K562 (cell line): ENCODE results near the gene PTPRF. TPM values are rescaled to one million over a fixed set of nuclear protein-coding genes. Genes with fewer than 3 reads are reported as not detected.

Experiments used
- CTBP1 ChIP-seq: fragments of 450-650 bp; IDR thresholded peaks from 2 replicates; pipeline ENCODE4 v1.6.1; 2016; ENCODE audit warnings: borderline replicate concordance
- HIVEP1 ChIP-seq: fragments of 250-450 bp; sonication (Bioruptor Pico); IDR thresholded peaks from 2 replicates; pipeline ENCODE4 v1.4.0; 2020; ENCODE audit warnings: mild to moderate bottlenecking
- MYBL2 ChIP-seq, 2 experiments: fragments of 450-650 bp in 1 of 2; sonication (generic) in 1 of 2; formaldehyde crosslinking in 1 of 2; IDR thresholded peaks; 2 replicates each; pipeline versions ENCODE4 v1.6.1 to v1.8.1; 2017 to 2022; ENCODE audit warnings: borderline replicate concordance in 1 of 2, inconsistent platforms in 1 of 2, low read depth in 1 of 2, mild to moderate bottlenecking in 1 of 2, missing genetic modification reagents in 1 of 2, moderate library complexity in 1 of 2
- NCOR1 ChIP-seq: fragments of 450-650 bp; IDR thresholded peaks from 2 replicates; pipeline ENCODE4 v1.6.1; 2016; ENCODE audit warnings: mild to moderate bottlenecking, moderate library complexity
- NR1H2 ChIP-seq: sonication (generic); formaldehyde crosslinking; IDR thresholded peaks from 2 replicates; pipeline ENCODE4 v1.4.0; 2020; ENCODE audit warnings: mild to moderate bottlenecking, missing genetic modification reagents
- OTX1 ChIP-seq: fragments of 450-650 bp; formaldehyde crosslinking; IDR thresholded peaks from 2 replicates; pipeline ENCODE4 v1.4.0; 2022; ENCODE audit warnings: mild to moderate bottlenecking
- PRMT5 ChIP-seq: sonication (generic); formaldehyde crosslinking; IDR thresholded peaks from 2 replicates; pipeline ENCODE4 v1.5.0; 2020; ENCODE audit warnings: missing genetic modification reagents
- RAD21 ChIP-seq, 2 experiments: fragments of 250-450 bp in 1 of 2; fragments of 450-650 bp in 1 of 2; sonication (Bioruptor Pico) in 1 of 2; formaldehyde crosslinking in 1 of 2; IDR thresholded peaks in 1 of 2; conservative IDR thresholded peaks in 1 of 2; 2 replicates each; pipeline versions ENCODE4 v1.4.0 to v1.8.0; 2020 to 2022; ENCODE audit warnings: mild to moderate bottlenecking in 2 of 2, moderate library complexity in 1 of 2
- SRSF9 ChIP-seq: fragments of 200-400 bp; formaldehyde crosslinking; IDR thresholded peaks from 2 replicates; pipeline ENCODE4 v1.6.1; 2017; ENCODE audit warnings: low read depth, low read length, borderline replicate concordance
- TSC22D4 ChIP-seq: fragments of 450-650 bp; IDR thresholded peaks from 2 replicates; pipeline ENCODE4 v1.6.1; 2016; ENCODE audit warnings: missing genetic modification characterization, missing biosample characterization, control low read depth
- ZNF584 ChIP-seq: fragments of 200-800 bp; sonication (Bioruptor generic); IDR thresholded peaks from 2 replicates; pipeline ENCODE4 v1.6.1; 2016; ENCODE audit warnings: low read depth, mild to moderate bottlenecking, missing genetic modification characterization, missing compliant biosample characterization
- ZNF717 ChIP-seq: fragments of 250-450 bp; sonication (Bioruptor Pico); IDR thresholded peaks from 2 replicates; pipeline ENCODE4 v1.5.0; 2021
- polyA plus RNA-seq, 8 experiments: library from polyadenylated mRNA; depleted of rRNA in 4 of 8; stranded (reverse) in 5 of 8; unstranded in 3 of 8; fragments of >200 nt; fragmentation: Nextera tagmentation in 2 of 8; fragmentation: Illumina TruSeq in 1 of 8; extraction: Ambion mirVana in 2 of 8; extraction: Trizol in 1 of 8; gene quantifications; 2 replicates each; pipeline versions ENCODE4 v1.2.1 to v1.2.3, GENCODE V29; 2011 to 2014; ENCODE audit warnings: inconsistent platforms in 1 of 8, missing spikeins in 1 of 8
- total RNA-seq, 7 experiments: library from RNA; depleted of rRNA in 6 of 7; stranded (reverse); fragments of >200 nt in 6 of 7; fragmentation: Illumina TruSeq in 2 of 7; extraction: Trizol in 2 of 7; gene quantifications; 2 replicates each; pipeline versions ENCODE4 v1.2.1 to v1.2.3, GENCODE V29; 2011 to 2021; ENCODE audit warnings: low replicate concordance in 1 of 7
- TF ChIP-seq, protein P1 (sequence below), 2 experiments: IDR thresholded peaks; 2 replicates each; pipeline ENCODE4 v1.6.1; 2011; ENCODE audit warnings: borderline replicate concordance in 1 of 2, control low read depth in 1 of 2, low read depth in 1 of 2, low read length in 1 of 2, mild to moderate bottlenecking in 1 of 2, mixed read lengths in 1 of 2, moderate library complexity in 1 of 2; ENCODE audit not compliant: insufficient read depth in 1 of 2, insufficient read length in 1 of 2, poor library complexity in 1 of 2, severe bottlenecking in 1 of 2; ENCODE audit errors: extremely low read depth in 1 of 2
- TF ChIP-seq, protein P2 (sequence below): sonication (generic); formaldehyde crosslinking; IDR thresholded peaks from 2 replicates; pipeline ENCODE4 v1.8.0; 2022; ENCODE audit warnings: mild to moderate bottlenecking, missing genetic modification reagents
- TF ChIP-seq, protein P3 (sequence below), 2 experiments: IDR thresholded peaks; 2 replicates each; pipeline ENCODE4 v1.6.1; 2012; ENCODE audit warnings: improper control_type of control experiment in 2 of 2, low read depth in 2 of 2, low read length in 2 of 2, borderline replicate concordance in 1 of 2
- TF ChIP-seq, protein P4 (sequence below), 2 experiments: fragments of 250-450 bp in 1 of 2; fragments of 450-650 bp in 1 of 2; sonication (Bioruptor Pico) in 1 of 2; IDR thresholded peaks; 2 replicates each; pipeline versions ENCODE4 v1.6.1 to v1.8.0; 2016 to 2021; ENCODE audit warnings: mild to moderate bottlenecking in 2 of 2, moderate library complexity in 2 of 2, missing compliant biosample characterization in 1 of 2, missing genetic modification characterization in 1 of 2

PTPRF gene
- total and polyA plus RNA-seq, 9 of the 15 experiments (the other 6 are each of a cell fraction or from before 2014, with no cell fraction given) = 0.13 to 4.3 (median 1.1) TPM

DNA sequence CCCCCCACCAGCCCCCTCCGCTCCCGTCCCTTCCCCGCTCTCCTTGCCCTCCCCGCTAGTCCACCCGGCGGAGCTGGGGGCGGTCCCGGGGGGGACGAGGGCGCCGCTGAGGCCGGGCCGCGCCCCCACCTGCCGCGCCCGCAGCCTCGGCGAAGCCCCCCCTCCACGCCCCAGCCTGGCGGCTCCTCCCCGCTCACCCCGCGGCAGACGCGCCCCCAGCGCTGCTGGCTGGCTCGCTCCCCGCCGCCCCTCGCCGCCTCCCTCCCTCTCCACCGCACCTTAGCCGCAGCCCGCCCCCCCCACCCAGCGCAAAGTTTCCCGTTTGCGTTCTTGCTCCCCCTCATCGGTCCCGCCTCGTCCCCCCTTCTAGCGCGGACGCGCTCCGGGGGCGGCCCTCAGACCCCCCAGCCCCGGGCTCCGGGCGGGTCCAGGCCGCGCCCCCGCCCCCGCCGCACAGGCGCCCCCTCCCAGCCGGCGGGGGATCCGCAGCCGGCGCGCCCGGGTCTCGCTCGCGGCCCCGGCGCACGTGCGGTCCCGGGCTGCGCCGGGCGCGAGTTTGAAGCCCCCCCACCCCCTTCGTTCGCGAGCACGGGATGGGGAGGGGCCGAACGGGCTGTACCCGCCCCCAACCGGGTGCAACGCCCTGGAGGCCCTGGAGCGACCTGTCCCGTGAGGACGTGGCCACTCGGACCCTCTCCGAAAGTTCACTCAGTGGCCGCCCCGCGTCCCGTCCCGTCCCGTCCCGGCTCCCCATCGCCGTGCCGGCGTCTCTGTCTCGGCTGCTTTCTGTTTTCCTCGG is 623 bp downstream of the PTPRF start (continued):
- TF ChIP-seq, protein P1, sequence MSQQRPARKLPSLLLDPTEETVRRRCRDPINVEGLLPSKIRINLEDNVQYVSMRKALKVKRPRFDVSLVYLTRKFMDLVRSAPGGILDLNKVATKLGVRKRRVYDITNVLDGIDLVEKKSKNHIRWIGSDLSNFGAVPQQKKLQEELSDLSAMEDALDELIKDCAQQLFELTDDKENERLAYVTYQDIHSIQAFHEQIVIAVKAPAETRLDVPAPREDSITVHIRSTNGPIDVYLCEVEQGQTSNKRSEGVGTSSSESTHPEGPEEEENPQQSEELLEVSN (IDR thresholded peaks at IDR 0.05; ENCODE audit: borderline replicate concordance in 1 of 2, extremely low read depth in 1 of 2, insufficient read depth in 1 of 2, insufficient read length in 1 of 2, low read depth in 1 of 2, low read length in 1 of 2, poor library complexity in 1 of 2, severe bottlenecking in 1 of 2) = peak in 1 of 2 experiments; percentile 76
- TF ChIP-seq SRSF9 = no peak
- peak; percentile 29; the same call in 1 of the 2 replicates for TF ChIP-seq CTBP1
- no peak for TF ChIP-seq PRMT5 (CRISPR knock-in tag)
- TF ChIP-seq, protein P2, sequence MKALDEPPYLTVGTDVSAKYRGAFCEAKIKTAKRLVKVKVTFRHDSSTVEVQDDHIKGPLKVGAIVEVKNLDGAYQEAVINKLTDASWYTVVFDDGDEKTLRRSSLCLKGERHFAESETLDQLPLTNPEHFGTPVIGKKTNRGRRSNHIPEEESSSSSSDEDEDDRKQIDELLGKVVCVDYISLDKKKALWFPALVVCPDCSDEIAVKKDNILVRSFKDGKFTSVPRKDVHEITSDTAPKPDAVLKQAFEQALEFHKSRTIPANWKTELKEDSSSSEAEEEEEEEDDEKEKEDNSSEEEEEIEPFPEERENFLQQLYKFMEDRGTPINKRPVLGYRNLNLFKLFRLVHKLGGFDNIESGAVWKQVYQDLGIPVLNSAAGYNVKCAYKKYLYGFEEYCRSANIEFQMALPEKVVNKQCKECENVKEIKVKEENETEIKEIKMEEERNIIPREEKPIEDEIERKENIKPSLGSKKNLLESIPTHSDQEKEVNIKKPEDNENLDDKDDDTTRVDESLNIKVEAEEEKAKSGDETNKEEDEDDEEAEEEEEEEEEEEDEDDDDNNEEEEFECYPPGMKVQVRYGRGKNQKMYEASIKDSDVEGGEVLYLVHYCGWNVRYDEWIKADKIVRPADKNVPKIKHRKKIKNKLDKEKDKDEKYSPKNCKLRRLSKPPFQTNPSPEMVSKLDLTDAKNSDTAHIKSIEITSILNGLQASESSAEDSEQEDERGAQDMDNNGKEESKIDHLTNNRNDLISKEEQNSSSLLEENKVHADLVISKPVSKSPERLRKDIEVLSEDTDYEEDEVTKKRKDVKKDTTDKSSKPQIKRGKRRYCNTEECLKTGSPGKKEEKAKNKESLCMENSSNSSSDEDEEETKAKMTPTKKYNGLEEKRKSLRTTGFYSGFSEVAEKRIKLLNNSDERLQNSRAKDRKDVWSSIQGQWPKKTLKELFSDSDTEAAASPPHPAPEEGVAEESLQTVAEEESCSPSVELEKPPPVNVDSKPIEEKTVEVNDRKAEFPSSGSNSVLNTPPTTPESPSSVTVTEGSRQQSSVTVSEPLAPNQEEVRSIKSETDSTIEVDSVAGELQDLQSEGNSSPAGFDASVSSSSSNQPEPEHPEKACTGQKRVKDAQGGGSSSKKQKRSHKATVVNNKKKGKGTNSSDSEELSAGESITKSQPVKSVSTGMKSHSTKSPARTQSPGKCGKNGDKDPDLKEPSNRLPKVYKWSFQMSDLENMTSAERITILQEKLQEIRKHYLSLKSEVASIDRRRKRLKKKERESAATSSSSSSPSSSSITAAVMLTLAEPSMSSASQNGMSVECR (CRISPR knock-in tag) = no peak
- TF ChIP-seq MYBL2 (IDR thresholded peaks at IDR 0.05; ENCODE audit: low read depth) = no peak
- TF ChIP-seq MYBL2 (CRISPR knock-in tag; IDR thresholded peaks at IDR 0.05; ENCODE audit: borderline replicate concordance) = no peak
- no peak for TF ChIP-seq ZNF717 (CRISPR knock-in tag)
- TF ChIP-seq OTX1 (CRISPR knock-in tag) = no peak
- TF ChIP-seq, protein P3, sequence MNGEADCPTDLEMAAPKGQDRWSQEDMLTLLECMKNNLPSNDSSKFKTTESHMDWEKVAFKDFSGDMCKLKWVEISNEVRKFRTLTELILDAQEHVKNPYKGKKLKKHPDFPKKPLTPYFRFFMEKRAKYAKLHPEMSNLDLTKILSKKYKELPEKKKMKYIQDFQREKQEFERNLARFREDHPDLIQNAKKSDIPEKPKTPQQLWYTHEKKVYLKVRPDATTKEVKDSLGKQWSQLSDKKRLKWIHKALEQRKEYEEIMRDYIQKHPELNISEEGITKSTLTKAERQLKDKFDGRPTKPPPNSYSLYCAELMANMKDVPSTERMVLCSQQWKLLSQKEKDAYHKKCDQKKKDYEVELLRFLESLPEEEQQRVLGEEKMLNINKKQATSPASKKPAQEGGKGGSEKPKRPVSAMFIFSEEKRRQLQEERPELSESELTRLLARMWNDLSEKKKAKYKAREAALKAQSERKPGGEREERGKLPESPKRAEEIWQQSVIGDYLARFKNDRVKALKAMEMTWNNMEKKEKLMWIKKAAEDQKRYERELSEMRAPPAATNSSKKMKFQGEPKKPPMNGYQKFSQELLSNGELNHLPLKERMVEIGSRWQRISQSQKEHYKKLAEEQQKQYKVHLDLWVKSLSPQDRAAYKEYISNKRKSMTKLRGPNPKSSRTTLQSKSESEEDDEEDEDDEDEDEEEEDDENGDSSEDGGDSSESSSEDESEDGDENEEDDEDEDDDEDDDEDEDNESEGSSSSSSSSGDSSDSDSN (IDR thresholded peaks at IDR 0.05; ENCODE audit: borderline replicate concordance in 1 of 2, low read depth in 2 of 2, low read length in 2 of 2) = no peak
- no peak for TF ChIP-seq NCOR1
- no peak for TF ChIP-seq RAD21 (CRISPR knock-in tag; conservative IDR thresholded peaks at IDR 0.05 in 1 of 2, IDR thresholded peaks at IDR 0.05 in 1 of 2)
- TF ChIP-seq, protein P4, sequence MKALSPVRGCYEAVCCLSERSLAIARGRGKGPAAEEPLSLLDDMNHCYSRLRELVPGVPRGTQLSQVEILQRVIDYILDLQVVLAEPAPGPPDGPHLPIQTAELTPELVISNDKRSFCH (CRISPR knock-in tag; IDR thresholded peaks at IDR 0.05) = no peak
- TF ChIP-seq, protein P4 (tag; IDR thresholded peaks at IDR 0.05) = no peak
- TF ChIP-seq TSC22D4 = no peak
- TF ChIP-seq NR1H2 (CRISPR knock-in tag) = no peak
- TF ChIP-seq HIVEP1 (CRISPR knock-in tag) = no peak
- no peak for TF ChIP-seq ZNF584 (CRISPR knock-in tag)
